ENCODE measurements around the gene MYO5B.

MYO5B gene

DNA sequence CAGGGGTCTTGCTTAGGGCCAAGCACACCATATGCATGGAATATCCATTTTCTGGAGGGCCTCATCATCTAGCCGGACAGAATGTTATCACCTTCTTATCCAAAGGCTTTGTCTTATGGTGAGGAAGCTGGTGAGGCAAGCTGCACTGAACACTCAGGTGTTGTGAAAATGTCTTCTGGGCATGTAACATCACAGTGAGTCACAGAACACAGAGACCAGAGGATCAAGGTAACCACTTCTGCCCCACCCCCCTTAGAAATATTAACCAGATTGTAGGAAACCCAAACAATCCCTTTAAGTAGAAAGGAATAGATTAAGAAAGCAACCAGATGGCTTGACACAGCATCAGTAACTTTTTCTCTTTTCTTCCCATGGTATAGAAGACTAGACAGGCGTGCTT lies 51.1 kb downstream of the MYO5B start:
- no peak for DNase-seq

DNA sequence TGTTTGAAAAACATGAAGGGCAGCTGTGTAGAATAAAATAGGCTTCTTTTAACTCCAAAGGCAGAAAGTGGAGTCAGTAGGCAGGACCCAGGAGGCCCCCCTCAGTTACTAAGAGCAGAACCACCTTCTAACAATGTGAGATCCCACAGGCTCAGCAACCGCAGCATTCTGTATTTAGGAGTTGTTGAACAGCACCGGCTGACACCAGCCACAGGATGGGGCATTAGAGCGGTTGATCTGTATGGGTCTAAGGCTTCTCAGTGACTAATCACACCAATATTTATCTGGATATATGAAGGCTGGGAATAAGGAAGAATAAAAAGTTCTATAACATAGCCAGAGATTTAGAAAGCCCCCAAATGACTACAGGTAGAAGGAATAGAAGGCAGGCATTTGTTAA lies 51.7 kb downstream of the MYO5B start:
- no peak for DNase-seq

DNA sequence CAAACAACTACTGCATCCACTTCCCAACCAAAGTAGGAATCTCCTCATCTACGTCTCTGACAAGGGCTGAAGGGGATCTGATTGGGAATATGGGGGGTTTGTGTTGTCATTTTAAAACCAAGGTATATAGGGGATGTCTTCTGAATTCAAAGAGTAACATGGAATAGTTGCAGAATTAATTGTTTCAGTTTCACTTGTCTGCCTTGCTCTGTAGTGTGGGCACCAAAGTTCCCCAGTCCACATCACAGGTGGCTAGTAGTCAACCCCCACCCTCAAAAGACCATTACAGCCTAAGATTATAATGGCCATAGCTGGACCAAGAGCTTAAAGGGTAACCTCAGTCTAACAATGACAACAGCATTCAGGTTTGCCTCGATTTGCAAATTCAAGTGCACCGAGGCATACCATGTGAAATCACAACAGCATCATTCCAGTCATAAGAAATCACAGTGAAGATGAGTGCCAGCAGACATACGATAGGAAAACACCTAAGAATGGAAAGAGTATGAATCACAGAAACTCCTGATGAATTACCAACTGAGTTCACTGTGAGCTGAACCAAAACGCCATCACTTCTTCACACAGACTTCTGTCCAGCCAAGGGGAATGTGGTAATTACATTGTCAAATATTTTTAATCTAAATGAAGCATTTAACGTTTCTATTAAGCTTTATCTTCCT lies 52.4 kb downstream of the MYO5B start:
- no peak for DNase-seq

DNA sequence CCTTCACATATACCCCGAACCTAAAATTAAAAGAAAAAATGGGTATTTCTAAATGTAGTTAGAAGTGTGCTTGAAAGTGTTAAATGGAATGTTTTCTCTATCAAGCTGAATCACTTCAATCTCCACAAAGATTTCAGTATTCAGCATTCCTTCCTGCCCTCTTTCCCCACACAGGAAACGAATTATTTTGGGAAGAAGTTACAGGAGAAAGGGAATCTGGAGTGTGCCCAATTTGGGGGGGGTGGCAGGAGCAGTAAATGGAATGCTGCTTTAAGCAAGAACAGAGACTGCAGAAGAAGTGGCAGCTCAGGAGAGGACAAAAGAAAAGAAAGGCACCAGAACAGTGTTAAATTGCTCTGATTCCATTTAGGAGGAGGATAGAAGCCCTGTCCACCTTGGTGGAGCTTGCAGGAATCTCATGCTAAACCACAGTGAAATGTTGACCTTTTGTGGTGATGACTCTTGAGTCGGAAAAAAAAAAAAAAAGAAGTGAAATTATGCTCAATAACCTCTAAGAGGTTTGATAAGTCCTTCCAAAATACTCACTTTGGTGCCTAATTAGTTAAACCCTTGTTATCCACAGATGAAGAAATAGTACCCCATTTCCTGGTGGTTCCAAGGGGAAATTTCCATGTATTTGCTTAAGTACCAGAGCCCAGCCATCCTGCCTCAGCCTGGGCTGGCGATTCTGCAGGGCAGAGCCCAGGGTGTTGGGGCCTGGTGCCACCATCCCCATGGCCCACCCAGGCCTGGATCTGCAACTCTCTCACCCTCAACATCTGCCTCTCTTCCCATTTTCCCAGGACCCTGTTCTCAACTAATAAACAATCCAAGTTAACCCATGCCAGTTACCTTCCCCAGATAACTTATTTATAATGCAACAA lies 56.5 kb downstream of the MYO5B start:
- DNase-seq: no peak

DNA sequence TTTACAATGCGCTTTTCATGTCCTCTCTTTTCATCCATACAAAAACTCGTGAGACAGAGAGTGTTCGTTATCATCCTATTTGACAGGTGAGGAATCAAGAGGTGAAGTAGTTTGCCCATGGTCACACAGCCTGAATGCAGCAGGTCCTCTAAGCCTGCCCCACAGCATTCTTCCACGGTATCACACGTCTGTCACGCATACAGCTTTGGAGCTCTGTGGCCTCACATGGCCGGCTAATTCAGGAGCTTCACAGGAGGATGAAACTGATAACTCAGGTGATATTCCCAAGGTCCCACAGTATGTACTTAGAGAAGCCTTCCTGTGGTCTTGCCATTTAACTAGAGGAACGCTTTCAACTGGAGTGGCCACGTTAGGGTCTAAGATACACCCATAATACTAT lies 59.0 kb downstream of the MYO5B start:
- DNase-seq: no peak

DNA sequence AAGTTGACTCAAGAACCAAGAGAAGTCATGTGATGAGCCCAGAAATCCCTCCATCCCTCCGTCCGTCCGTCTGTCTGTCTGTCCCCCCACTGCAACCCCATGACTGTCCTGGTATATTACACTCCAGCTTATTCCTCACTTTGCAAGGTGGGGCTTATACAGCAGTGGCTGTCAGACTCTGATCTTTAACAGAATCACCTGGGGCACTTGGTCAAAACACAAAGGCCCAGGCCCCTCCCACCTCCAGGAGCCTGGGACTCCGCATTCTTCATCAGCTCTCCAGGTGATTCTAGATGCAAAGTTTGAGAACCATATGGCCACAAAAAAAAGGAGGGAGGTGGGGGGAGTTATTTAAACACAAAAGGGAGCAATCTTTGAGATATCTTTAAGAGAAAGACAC lies 61.4 kb downstream of the MYO5B start:
- DNase-seq: no peak

DNA sequence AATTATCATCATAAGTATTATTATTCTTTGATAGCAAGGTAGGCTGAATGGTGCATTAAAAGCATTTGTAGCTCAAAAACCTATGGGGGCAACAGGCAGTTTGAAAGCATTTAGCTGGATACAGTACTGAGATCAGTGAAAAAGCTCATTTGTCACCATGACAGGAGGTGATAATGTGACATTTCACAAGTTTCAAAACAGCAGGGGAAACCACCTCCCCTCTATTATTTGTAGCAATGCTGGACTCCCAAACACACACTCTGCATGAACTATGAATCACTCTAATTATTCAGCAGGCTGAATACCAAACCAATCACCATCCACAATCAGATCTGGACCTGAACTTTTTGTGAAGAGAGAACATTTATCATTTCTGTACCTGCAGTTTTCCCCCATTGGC lies 63.4 kb downstream of the MYO5B start:
- DNase-seq: no peak

DNA sequence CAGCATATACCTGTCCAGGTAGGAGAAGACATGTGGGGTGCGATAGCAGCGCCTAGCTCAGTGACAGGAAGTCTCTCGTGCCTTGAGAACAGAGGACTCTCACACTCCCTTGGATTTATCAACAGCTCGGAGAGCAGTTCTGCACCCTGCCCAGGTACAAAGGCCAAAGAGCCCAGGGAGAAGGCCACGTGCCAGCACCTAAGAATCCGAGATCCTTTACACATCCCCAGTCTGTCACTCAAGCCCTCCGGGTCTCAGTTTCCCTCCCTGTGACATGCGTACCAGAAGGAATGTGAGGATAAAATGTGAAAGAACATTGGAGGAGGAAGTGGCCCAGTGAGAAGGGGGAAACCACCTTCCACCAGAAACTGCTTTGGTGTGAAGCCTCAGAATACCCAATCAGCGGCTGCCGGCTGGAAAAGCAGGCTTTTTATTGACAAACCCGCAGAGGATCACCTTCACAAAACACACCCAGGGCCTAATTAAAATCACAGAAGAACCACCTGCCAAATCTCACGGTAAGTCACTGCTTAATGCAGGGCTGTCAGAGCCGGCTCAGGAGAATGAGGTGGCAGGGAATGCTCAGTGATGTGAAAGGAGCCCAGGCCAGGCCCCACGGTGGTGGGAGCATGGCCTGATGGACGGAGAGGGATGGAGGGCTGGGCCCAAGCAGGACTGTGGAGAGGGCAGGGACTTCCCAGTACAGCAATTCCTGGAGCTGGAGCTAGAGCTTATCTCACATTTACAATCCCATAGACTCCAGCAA lies 66.3 kb downstream of the MYO5B start:
- DNase-seq: no peak

DNA sequence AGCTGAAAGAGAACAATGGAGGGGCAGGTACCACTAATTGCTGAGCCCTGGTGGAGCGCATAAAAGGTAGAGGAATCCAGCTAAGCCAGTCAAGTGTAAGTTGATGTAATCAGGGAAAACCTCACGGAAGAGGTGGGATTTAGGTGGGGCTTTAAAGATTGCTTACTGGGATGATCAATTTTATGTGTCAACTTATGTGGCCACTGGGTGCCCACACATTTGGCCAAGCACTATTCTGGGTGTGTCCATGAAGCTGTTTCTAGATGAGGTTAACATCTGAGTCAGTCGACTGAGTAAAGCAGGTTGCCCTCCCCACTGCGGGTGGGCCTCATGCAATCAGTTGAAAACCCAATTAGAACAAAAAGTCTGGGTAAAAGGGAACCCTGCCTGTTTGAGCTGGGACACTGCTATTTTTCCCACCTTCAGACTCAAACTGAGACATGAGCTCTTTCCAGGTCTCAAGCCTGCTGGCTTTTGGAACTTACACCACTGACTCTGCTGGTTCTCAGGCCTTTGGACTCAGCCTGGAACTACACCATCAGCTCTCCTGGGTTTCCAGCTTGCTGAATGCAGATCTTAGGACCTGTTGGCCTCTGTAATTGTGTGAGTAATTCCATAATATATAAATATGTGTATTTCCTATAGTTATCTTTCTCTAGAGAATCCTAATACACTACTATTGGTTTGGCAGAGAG lies 67.3 kb downstream of the MYO5B start:
- DNase-seq: no peak

DNA sequence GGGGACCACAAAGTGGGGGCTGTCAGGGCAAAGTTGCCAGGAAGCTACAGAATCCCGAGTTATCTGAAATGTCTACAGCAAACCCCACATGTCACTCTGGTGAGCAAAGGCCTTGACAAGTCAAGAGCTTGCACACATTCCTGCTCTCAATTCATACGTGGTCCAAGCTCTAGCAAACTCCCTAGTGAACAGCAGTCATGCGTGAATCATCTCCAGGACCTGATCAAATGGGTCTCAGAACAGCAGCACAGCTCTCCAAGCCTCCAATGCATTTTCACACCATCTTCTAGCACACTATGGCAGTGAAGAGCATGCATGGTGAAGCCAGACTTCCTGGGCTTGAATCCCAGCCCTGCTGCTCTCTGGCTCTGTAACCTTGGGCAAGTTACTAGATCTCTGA lies 68.5 kb downstream of the MYO5B start:
- DNase-seq: no peak

DNA sequence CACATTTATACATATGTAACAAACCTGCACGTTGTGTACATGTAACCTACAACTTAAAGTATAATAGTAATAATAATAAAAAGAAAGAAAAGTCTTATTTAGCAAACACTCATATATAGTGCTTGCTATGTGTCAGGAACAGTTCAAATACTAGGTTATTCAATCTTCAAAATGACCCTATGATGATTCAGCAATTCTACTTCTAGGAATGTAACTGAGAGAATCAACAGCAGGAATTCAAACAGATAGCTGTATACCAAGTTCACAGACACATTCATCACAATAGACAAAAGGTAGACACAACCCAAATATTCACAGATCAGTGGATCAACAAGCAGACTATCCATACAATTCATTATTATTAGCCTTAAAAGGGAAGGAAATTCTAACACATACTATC lies 69.5 kb downstream of the MYO5B start:
- DNase-seq: no peak

DNA sequence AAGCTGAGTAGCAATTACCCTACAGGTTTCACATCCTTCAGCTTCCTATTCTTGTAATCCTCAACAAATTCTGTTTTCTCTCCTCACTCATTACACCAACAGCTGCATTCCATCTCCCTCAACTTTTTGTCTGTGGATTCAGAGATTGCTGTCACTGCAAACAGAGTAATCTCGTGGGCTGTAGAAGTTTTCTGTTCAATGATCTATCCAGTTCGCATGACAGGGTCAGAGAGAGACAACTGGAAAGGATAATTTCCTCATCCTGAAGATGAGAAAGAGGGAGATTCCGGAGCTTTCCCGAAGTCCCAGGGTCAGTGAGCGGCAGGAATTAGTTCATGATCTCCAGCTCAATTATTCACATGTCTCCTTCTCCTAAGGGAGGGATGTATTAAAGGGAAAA lies 75.7 kb downstream of the MYO5B start:
- DNase-seq: no peak

DNA sequence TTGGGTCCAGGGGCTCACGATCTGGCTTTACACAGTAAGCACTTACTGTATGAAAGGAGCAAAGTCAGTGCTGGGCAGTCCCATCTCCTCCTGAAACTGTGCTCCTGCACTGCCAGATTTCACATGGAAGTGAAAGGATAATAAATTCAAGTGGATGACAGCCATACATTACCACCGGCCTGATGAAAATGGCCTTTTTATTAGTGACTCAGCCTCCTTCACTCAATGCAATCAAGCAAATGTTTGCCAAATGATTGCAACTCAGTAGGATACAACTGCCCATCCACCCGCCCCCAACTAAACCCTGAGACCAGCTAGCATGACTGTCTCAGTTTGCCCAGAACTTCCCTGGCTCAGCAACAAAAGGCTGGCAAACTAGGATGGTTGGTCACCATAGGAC lies 77.1 kb downstream of the MYO5B start:
- DNase-seq: no peak

DNA sequence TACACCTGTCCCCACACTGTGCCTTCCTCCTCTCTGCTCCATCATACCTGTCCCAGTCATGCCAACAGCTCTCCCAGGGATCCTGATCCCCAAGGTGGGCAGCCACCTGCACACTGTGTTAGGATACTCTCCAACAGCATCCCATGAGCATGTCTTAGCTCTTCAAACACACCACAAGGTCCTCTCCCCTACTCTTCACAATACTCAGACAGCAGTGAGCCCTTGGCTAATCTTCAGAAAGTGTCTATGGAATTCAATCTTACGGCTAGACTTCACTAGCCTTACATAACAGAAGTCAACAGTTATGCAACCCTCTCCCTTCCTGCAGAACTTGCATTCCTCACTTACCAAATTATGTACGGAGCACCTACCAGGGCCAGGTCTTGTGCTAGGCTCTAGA lies 79.9 kb downstream of the MYO5B start:
- DNase-seq: no peak

DNA sequence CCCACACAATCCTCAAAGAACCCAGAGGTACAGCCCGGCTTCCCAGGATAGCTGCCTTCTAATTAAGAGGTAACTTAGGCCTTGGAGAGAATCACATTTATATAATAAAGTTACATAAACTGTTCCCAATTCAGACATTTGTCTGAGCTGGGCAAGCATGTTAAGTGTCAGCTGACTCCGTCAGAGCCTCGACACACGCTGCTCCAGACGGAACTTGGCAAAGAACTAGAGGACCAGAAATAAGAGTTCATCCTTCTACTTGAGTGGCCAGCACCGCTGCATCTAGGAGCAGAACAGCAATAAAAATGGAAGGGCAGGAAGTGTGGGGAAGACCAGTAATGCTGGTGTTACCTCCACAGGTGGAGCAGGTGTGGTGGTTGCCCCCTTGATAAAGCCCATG lies 80.5 kb downstream of the MYO5B start:
- no peak for DNase-seq

DNA sequence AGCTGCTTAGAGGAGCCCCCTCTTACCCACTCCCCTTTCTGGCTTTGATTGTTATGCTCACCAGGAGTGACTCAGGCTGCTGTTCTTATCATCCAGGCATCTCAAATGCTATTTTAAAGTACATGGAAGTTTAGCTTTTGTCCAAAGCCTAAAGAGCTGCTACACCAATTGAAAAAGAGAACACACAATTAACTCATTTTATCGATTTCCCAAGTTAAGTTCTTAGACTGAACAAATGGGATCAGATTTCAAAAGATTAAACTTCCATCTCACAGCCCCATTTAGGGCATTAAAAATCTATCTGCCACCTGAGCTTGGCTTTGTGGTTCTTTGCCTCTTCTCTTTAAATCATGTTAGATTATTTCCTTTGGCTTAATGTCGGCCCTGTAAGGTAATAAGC lies 81.2 kb downstream of the MYO5B start:
- DNase-seq: no peak

DNA sequence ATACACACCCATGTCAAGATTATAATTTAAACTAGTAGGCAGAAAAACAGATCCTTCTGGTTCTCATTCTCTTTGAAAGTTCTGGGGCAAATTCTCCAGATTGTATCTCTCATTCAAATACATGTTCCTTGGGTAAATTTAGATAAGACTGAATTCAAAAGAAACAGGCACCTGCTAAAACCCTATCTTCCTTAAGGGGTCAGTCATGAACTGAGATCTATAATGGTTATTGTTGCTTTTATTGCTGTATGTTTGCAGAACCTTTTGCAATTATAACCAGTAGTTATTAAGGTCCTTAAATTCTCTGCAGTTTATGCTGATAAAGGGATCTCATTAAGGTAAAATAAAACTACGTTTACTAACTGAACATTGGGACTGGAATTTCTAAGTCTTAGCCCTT lies 83.5 kb downstream of the MYO5B start:
- DNase-seq: no peak

DNA sequence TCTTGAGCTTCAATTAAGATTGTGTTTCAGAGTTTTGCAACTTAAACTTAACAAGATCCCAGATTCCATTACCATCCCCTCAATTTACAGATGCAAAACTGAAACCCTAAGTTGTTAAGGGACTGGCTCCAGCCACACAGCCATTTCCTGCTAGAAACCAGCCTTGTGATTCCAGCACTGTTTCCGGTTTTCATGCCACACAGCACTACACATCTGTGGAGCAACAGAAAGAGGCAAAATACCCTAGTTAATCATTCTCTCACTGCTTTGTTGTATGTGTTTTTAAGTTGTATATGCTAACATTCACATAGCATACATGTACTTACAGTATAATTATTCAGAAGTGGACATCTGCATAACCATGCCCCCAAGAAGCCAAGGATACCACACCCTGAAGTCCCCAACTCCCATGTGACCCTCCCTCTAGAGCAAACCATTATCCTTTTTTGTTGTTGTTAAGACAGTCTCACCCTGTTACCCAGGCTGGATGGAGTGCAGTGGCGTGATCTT lies 87.4 kb downstream of the MYO5B start:
- no peak for DNase-seq

DNA sequence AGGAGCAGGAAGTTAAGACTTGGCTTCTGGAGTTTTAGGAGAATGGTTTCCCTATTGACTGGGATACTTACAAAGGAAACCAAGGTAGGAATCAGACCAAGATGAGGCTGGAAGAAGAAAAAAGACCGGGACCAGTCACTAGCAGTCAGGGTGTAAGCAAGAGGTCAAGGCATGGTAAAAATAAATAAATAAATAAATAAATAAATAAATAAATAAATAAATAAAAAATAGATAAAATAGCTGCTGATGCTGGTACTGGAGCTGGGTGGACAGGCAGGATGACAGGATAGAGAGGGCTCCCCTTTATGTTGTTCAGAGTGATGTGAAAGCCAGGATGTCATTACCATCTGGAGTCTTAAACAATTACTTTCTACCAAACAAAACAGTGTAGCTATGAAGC lies 89.9 kb downstream of the MYO5B start:
- DNase-seq: no peak

DNA sequence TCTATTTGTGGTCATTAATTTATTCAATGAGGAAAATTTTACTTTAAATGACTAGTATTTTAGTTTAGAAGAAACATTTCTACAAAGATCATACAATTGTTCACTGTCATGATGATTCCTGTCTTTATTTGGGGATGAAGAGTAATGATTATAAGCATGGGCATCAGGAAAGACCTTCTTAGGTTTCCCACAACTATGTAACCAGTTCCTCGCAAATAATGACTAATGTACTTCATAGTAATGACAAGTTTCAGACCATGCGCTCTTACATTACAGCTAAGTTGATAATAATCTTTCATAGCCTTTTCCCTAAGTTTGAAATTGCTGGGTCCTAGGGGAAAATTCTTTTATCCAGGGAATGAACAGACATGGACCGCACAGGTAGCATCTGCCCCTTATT lies 90.5 kb downstream of the MYO5B start:
- no peak for DNase-seq

DNA sequence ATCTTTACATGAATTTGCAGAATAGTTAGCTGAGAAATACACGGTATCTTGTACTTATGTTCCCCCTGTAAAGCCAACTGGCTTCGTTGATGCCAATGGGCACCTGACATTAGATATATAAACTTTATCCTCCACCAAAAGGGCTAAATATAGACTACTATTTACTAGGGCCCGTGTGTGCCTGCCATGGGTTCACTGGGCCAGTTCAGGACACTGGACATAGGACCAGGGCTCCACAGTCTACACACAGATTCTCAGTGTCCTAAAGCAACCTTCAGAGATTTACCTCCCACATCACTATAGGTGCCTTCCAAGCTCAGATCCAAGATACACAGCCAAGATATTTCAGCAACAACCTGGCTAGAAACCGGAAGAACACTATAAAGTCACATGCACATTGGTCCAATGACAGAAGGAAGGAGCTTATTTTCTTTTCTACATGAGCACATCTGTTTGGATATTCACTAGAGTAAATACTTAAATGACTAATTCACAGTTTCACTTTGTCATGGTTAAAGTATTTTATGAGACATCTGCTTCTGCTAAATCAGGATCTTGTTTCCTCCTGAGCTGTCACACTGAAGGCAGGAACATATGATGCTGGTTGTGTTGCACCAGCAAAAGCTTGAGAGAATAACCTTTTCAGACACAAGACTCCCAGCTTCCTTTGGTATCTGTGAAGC lies 95.1 kb downstream of the MYO5B start:
- no peak for DNase-seq

DNA sequence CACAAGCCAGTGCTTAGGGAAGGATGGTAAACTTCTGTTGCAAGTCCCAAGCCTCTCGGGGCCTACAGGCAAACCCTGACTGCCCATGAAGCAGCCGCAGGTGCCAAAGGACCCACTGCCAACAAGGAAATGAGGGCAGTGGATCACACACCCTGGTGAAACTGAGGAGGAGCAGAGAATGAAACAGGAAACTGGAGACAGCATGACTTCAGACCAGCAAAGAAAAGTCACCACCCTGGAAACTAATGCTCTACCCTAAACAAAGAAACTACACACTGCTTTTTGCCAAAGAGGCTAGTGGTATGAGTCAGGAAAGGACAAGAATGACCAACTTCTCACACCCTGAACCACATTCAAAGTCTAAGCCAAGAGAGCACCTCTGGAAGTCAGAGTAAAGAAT lies 97.2 kb downstream of the MYO5B start:
- no peak for DNase-seq
